ENCODE measurements around the gene LAMB3. TPM values are rescaled to one million over a fixed set of nuclear protein-coding genes. Genes with fewer than 3 reads are reported as not detected.

LAMB3 gene
- total RNA-seq, 1 experiment from 2014 or later = 0.28 TPM

DNA sequence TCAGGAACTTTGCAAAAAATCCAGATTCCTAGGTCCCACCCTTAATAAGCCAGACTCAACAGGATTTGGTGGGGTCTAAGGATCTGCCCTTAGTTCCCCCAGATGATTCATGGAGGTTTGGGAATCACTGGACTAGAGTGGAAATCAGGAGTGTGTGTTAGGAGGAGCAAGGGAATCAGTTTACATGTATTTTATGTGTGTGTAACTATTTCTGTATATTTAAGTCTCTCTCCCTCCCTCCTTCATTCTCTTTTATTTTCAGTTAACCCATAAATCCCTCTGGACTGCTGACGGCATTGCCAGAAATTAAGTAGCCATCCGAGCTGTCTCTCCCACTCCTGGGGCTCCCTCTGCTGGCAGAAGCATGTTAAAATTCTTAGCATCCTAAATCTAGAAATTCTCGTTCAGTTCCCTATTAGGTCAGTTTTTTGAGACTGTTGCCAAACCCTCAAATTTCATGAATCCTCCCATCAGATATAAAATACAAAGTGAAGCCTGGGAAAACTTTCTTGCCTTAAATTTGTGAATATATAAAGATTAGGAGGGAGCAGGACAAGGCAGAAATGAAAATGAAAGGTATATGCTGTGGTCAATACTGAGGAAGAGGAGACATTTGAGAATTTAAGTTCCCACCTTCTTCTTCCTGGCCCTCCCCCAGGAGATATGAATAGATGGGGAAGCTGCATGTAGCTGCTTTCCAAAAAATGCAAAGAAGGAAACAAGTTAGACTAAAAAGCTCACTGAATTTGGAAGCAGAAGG, 40.7 kb upstream of the LAMB3 start:
- no peaks in the 10 kb centered on the region for H3K79me2 ChIP-seq (ENCODE audit: insufficient read depth, low read length)
- peak; percentile 66 for DNase-seq
- Mint-ChIP-seq H3K4me1 (peaks cover 0 to 4% of the 10 kb centered on the region in 2 experiments; a peak in 2 of 4 replicates), H3K4me3 (no peak overlapping the region), H3K9me3 (no peaks in the 10 kb centered on the region), H3K36me3 (ENCODE audit: insufficient read depth in 1 of 3, low read depth in 3 of 3) (no peaks in the 10 kb centered on the region), H3K27me3 (ENCODE audit: low read depth) (peaks cover 27% of the 10 kb centered on the region), H3K27ac (no peak overlapping the region)
- H3K27ac ChIP-seq (ENCODE audit: insufficient read length, low read depth, low read length) = no peak overlapping the region
- H3K56ac ChIP-seq (ENCODE audit: insufficient read length, low read depth, low read length) = no peak overlapping the region
- H3K14ac ChIP-seq (ENCODE audit: insufficient read depth, low read length) = no peak overlapping the region
- no peaks in the 10 kb centered on the region for H3K4me1 ChIP-seq (ENCODE audit: insufficient read depth, low read length)
- H3K18ac ChIP-seq (ENCODE audit: insufficient read length, low read depth, low read length) = no peak overlapping the region
- no CpG with 5 or more reads among the region's 3 CpGs for WGBS (ENCODE audit: extremely low coverage, insufficient read length, low lambda C conversion rate)
- H2BK120ac ChIP-seq (ENCODE audit: low read depth, low read length, poor library complexity, severe bottlenecking) = no peak overlapping the region
- no peak overlapping the region for H2BK5ac ChIP-seq (ENCODE audit: insufficient read length, low read length)
- no peak overlapping the region for H4K8ac ChIP-seq (replicated peaks; ENCODE audit: insufficient read length, low read depth, low read length)
- no peak overlapping the region for H2AFZ ChIP-seq (ENCODE audit: low read length)
- H2AK5ac ChIP-seq (ENCODE audit: insufficient read length, low read length) = no peak overlapping the region
- H3K79me1 ChIP-seq (ENCODE audit: insufficient read depth, low read depth, low read length, poor library complexity, severe bottlenecking) = no peaks in the 10 kb centered on the region
- H3K9ac ChIP-seq (ENCODE audit: extremely low read depth, insufficient read length, low read length) = no peak overlapping the region
- TF ChIP-seq, protein P1, sequence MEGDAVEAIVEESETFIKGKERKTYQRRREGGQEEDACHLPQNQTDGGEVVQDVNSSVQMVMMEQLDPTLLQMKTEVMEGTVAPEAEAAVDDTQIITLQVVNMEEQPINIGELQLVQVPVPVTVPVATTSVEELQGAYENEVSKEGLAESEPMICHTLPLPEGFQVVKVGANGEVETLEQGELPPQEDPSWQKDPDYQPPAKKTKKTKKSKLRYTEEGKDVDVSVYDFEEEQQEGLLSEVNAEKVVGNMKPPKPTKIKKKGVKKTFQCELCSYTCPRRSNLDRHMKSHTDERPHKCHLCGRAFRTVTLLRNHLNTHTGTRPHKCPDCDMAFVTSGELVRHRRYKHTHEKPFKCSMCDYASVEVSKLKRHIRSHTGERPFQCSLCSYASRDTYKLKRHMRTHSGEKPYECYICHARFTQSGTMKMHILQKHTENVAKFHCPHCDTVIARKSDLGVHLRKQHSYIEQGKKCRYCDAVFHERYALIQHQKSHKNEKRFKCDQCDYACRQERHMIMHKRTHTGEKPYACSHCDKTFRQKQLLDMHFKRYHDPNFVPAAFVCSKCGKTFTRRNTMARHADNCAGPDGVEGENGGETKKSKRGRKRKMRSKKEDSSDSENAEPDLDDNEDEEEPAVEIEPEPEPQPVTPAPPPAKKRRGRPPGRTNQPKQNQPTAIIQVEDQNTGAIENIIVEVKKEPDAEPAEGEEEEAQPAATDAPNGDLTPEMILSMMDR (conservative IDR thresholded peaks at IDR 0.05) = peak; percentile 92
- no peak overlapping the region for H2BK12ac ChIP-seq (ENCODE audit: insufficient read length, low read depth, low read length)
- no peak overlapping the region for H4K5ac ChIP-seq (ENCODE audit: insufficient read length, low read depth, low read length)
- H3K4me2 ChIP-seq (ENCODE audit: insufficient read depth, insufficient read length, low read length) = no peak overlapping the region
- H4K20me1 ChIP-seq (ENCODE audit: control insufficient read depth, insufficient read depth, insufficient read length) = no peaks in the 10 kb centered on the region
- H2BK20ac ChIP-seq (ENCODE audit: low read depth, low read length, poor library complexity, severe bottlenecking) = no peak overlapping the region
- H3T11ph ChIP-seq (ENCODE audit: low read length) = no peak overlapping the region
- H3K9me3 ChIP-seq (ENCODE audit: control insufficient read depth, low read depth, low read length) = no peaks in the 10 kb centered on the region
- no peak overlapping the region for H4K91ac ChIP-seq (ENCODE audit: insufficient read length, low read depth, low read length)
- H2BK15ac ChIP-seq (ENCODE audit: low read depth, low read length) = no peak overlapping the region
- no peak overlapping the region for H3K4ac ChIP-seq (ENCODE audit: low read depth, low read length)
- H3K23me2 ChIP-seq (ENCODE audit: insufficient read length, low read depth, low read length, poor library complexity, severe bottlenecking) = no peaks in the 10 kb centered on the region
- H3K23ac ChIP-seq (ENCODE audit: insufficient read length, low read depth, low read length) = no peak overlapping the region
- no peaks in the 10 kb centered on the region; the same call in 1 of the 2 replicates for H3K27me3 ChIP-seq (ENCODE audit: insufficient read depth, low read length)
